Fibroblast of skin of abdomen (primary cell): ENCODE measurements around the gene KRT33A. TPM values are rescaled to one million over a fixed set of nuclear protein-coding genes. Genes with fewer than 3 reads are reported as not detected.
A peak's percentile ranks its signal among the peaks of the same experiment; 100 is the strongest.
"Not testable (repeated sequence)": the region's sequence is repeated elsewhere in the genome, so short reads cannot be mapped to it uniquely, and the experiment has no call there.

ENCODE experiments used
- DNase-seq: peaks from one replicate; pipeline ENCODE4 v3.0.0-alpha.2; 2013
- polyA plus RNA-seq, 2 experiments: library from polyadenylated mRNA; unstranded; fragments of 120-200 nt; gene quantifications; one replicate each; pipeline ENCODE4 v1.2.1, GENCODE V29; 2013; ENCODE audit not compliant: insufficient read length in 2 of 2

KRT33A gene
- not detected for polyA plus RNA-seq (2013, experiment 1 of 2; ENCODE audit: insufficient read length)
- not detected for polyA plus RNA-seq (2013, experiment 2 of 2; ENCODE audit: insufficient read length)

GRCh38 chr17:41350381-41350878 is at the start of gene KRT33A:
KRT33A (minus strand) TSS chr17:41350828; CDS start chr17:41350767, 61 bp downstream.
- not testable (repeated sequence) for DNase-seq

GRCh38 chr17:41396996-41397660 is 46.5 kb upstream of the KRT33A start, which contains the start of gene KRT31:
KRT31 (minus strand) TSS chr17:41397608; CDS start chr17:41397539, 69 bp downstream.
- no peak for DNase-seq

GRCh38 chr17:41396340-41396739 is 45.7 kb upstream of the KRT33A start:
- DNase-seq: no peak

GRCh38 chr17:41395611-41396010 is 45.0 kb upstream of the KRT33A start:
- DNase-seq: no peak

GRCh38 chr17:41395044-41395443 is 44.4 kb upstream of the KRT33A start:
- not testable (repeated sequence) for DNase-seq

GRCh38 chr17:41394254-41394996 is 43.8 kb upstream of the KRT33A start:
- DNase-seq: no peak

GRCh38 chr17:41393826-41394225 is 43.2 kb upstream of the KRT33A start:
- DNase-seq: no peak

- DNase-seq: no peak
Observed at GRCh38 chr17:41393294-41393693, 42.7 kb upstream of the KRT33A start.

GRCh38 chr17:41392278-41392677 is 41.6 kb upstream of the KRT33A start:
- DNase-seq: no peak

- no peak for DNase-seq
Observed at GRCh38 chr17:41391535-41391934, 40.9 kb upstream of the KRT33A start.

GRCh38 chr17:41390411-41390938 is 39.8 kb upstream of the KRT33A start:
- no peak for DNase-seq

- DNase-seq: no peak
Observed at GRCh38 chr17:41387670-41388069, 37.0 kb upstream of the KRT33A start.

- no peak for DNase-seq
Observed at GRCh38 chr17:41386227-41386626, 35.6 kb upstream of the KRT33A start.

- no peak for DNase-seq
Observed at GRCh38 chr17:41383690-41384089, 33.1 kb upstream of the KRT33A start.

- DNase-seq: peak; percentile 41
Observed at GRCh38 chr17:41382394-41382793, 31.8 kb upstream of the KRT33A start.

GRCh38 chr17:41381943-41382342 is 31.3 kb upstream of the KRT33A start, which contains the start of gene KRT34:
KRT34 (minus strand) TSS chr17:41382306; CDS start chr17:41382246, 60 bp downstream.
- DNase-seq: not testable (repeated sequence)

GRCh38 chr17:41380091-41380490 is 29.5 kb upstream of the KRT33A start:
- peak; percentile 83 for DNase-seq

GRCh38 chr17:41377546-41377945 is 26.9 kb upstream of the KRT33A start:
- DNase-seq: no peak

GRCh38 chr17:41369713-41370112 is 19.1 kb upstream of the KRT33A start, which contains the start of gene KRT33B:
KRT33B (minus strand) TSS chr17:41369813; CDS start chr17:41369750, 63 bp downstream.
- DNase-seq: no peak

GRCh38 chr17:41369023-41369422 is 18.4 kb upstream of the KRT33A start:
- no peak for DNase-seq

- peak; percentile 72 for DNase-seq
Observed at GRCh38 chr17:41367426-41368075, 16.9 kb upstream of the KRT33A start.

GRCh38 chr17:41366070-41366469 is 15.4 kb upstream of the KRT33A start:
- DNase-seq: no peak
